BJ (cell line): ENCODE measurements around the gene ADCY3. TPM values are rescaled to one million over a fixed set of nuclear protein-coding genes. Genes with fewer than 3 reads are reported as not detected.

Experiments used
- CTCF ChIA-PET: fragments of 350-600 bp; formaldehyde crosslinking; extraction: SDS; loops from one replicate; lab custom pipeline; 2021; ENCODE audit warnings: antibody characterized with exemption, inconsistent platforms; lab: Yijun Ruan, JAX
- POLR2A ChIA-PET: fragments of 300-600 bp; sonication (Branson Sonifier 250); formaldehyde crosslinking; extraction: SDS; loops from one replicate; lab custom pipeline; 2021; ENCODE audit warnings: antibody characterized with exemption; lab: Charles Lee
- DNase-seq: peaks from one replicate; pipeline ENCODE4 v3.0.0-alpha.2; 2011; ENCODE audit warnings: low read depth
- H3K27me3 ChIP-seq: 2 replicates; pipeline ENCODE4 v1.6.0; 2011; ENCODE audit warnings: low read length; ENCODE audit not compliant: control insufficient read depth, insufficient read depth
- H3K36me3 ChIP-seq: 2 replicates; pipeline ENCODE4 v1.5.1; 2011; ENCODE audit warnings: low read length; ENCODE audit not compliant: control insufficient read depth, insufficient read depth
- H3K4me3 ChIP-seq: 2 replicates; pipeline ENCODE4 v1.5.1; 2011; ENCODE audit warnings: low read depth, mild to moderate bottlenecking, control low read depth, low read length
- CTCF ChIP-seq: IDR thresholded peaks from 2 replicates; pipeline ENCODE4 v1.5.1; 2011; ENCODE audit warnings: low read depth, mild to moderate bottlenecking, control low read depth, inconsistent platforms, low read length, moderate library complexity; ENCODE audit not compliant: insufficient read depth
- polyA plus RNA-seq: library from polyadenylated mRNA; depleted of rRNA; stranded (reverse); fragments of >200 nt; gene quantifications from 2 replicates; pipeline ENCODE4 v1.2.3, GENCODE V29; 2011

ADCY3 gene
- polyA plus RNA-seq, 1 experiment: 73.3 TPM

- ChIA-PET CTCF (no interaction called here), POLR2A (no interaction called here)
- 0 out of 2 replicates have a peak, but pooled peaks have one; percentile 2 for TF ChIP-seq CTCF
- DNase-seq: no peak
- no peak overlapping the region for H3K4me3 ChIP-seq
- no peaks in the 10 kb centered on the region for H3K27me3 ChIP-seq
- H3K36me3 ChIP-seq: no peaks in the 10 kb centered on the region
Observed at GRCh38 chr2:24929230-24929629, 9.2 kb upstream of the ADCY3 start.

- Histone ChIP-seq H3K36me3 (no peaks in the 10 kb centered on the region), H3K27me3 (no peaks in the 10 kb centered on the region), H3K4me3 (no peak overlapping the region)
- POLR2A ChIA-PET: no interaction called here
- DNase-seq: no peak
- CTCF ChIA-PET: no interaction called here
- TF ChIP-seq CTCF: no peak
Observed at GRCh38 chr2:24928036-24928435, 8.0 kb upstream of the ADCY3 start.

- CTCF ChIA-PET: interaction anchor here (0.5 to 0.9 kb wide), 3 partner anchors 11 to 1631 kb away, joined by 3 to 4 read pairs (median 3); no protein-coding TSS in a partner anchor
- H3K27me3 ChIP-seq: no peaks in the 10 kb centered on the region
- POLR2A ChIA-PET: no interaction called here
- no peak overlapping the region for H3K4me3 ChIP-seq
- DNase-seq: no peak
- no peaks in the 10 kb centered on the region for H3K36me3 ChIP-seq
- TF ChIP-seq CTCF: 0 out of 2 replicates have a peak, but pooled peaks have one; percentile 3
Observed at GRCh38 chr2:24926602-24927252, 6.7 kb upstream of the ADCY3 start.

- CTCF ChIA-PET: interaction anchor here (0.5 to 0.9 kb wide), 3 partner anchors 11 to 1630 kb away, joined by 3 to 4 read pairs (median 3); no protein-coding TSS in a partner anchor
- no peak for TF ChIP-seq CTCF
Observed at GRCh38 chr2:24926220-24926601, 6.2 kb upstream of the ADCY3 start.

GRCh38 chr2:24925815-24926214 is 5.8 kb upstream of the ADCY3 start:
- ChIA-PET CTCF (interaction anchor here (0.5 kb wide), 1 partner anchor 10 kb away, joined by 3 read pairs; no protein-coding TSS in a partner anchor), POLR2A (no interaction called here)
- Histone ChIP-seq H3K27me3 (no peaks in the 10 kb centered on the region), H3K36me3 (no peaks in the 10 kb centered on the region), H3K4me3 (no peak overlapping the region)
- TF ChIP-seq CTCF: no peak
- no peak for DNase-seq

More at GRCh38 chr2:24926220-24926601, 6.2 kb upstream of the ADCY3 start:
- Histone ChIP-seq H3K4me3 (no peak overlapping the region), H3K27me3 (no peaks in the 10 kb centered on the region), H3K36me3 (no peaks in the 10 kb centered on the region)
- POLR2A ChIA-PET: no interaction called here
- no peak for DNase-seq
